Calu3 (cell line): Measurements from ENCODE around the gene EPHA8. TPM values are rescaled to one million over a fixed set of nuclear protein-coding genes. Genes with fewer than 3 reads are reported as not detected.

ENCODE experiments used
- BruUV-seq: library from RNA; stranded (reverse); fragments of 400-500 nt; replicated peaks from 2 replicates; lab custom pipeline; 2021; lab: Mats Ljungman, UMichigan
- CTCF ChIA-PET: fragments of 300-600 bp; sonication (Branson Sonifier 250); formaldehyde crosslinking; loops from one replicate; lab custom pipeline; 2022; ENCODE audit warnings: antibody characterized with exemption; lab: Charles Lee
- DNase-seq: peaks from one replicate; pipeline ENCODE4 v3.0.0; 2022
- H3K27ac Mint-ChIP-seq: one replicate; pipeline ENCODE4 v1.8.0; 2022; ENCODE audit warnings: mixed read lengths; ENCODE audit not compliant: unreplicated experiment
- H3K27me3 Mint-ChIP-seq: one replicate; pipeline ENCODE4 v1.8.0; 2022; ENCODE audit warnings: mixed read lengths; ENCODE audit not compliant: unreplicated experiment
- H3K36me3 Mint-ChIP-seq: one replicate; pipeline ENCODE4 v1.8.0; 2022; ENCODE audit warnings: mild to moderate bottlenecking, moderate library complexity, mixed read lengths; ENCODE audit not compliant: insufficient read depth, unreplicated experiment
- H3K4me1 Mint-ChIP-seq: one replicate; pipeline ENCODE4 v1.8.0; 2022; ENCODE audit warnings: mild to moderate bottlenecking, low read depth, mixed read lengths; ENCODE audit not compliant: unreplicated experiment
- H3K4me3 Mint-ChIP-seq: one replicate; pipeline ENCODE4 v1.8.0; 2022; ENCODE audit warnings: mild to moderate bottlenecking, low read depth, moderate library complexity, mixed read lengths; ENCODE audit not compliant: unreplicated experiment
- H3K9me3 Mint-ChIP-seq: one replicate; pipeline ENCODE4 v1.8.0; 2022; ENCODE audit warnings: low read depth, mixed read lengths; ENCODE audit not compliant: unreplicated experiment
- CTCF ChIP-seq: fragments of 200-600 bp; IDR thresholded peaks from one replicate; pipeline ENCODE4 v1.8.0; 2022; ENCODE audit warnings: antibody characterized with exemption; ENCODE audit not compliant: unreplicated experiment
- intact Hi-C: fragments of 100-400 bp; cut with micrococcal nuclease; formaldehyde crosslinking; loops from one replicate; pipeline ENCODE4 v1.10.0; 2022; ENCODE audit not compliant: unreplicated experiment
- total RNA-seq: library from RNA; stranded (reverse); gene quantifications from 2 replicates; pipeline ENCODE4 v1.2.3, GENCODE V29; 2022

EPHA8 gene
- total RNA-seq, 1 experiment from 2014 or later: not detected

- Mint-ChIP-seq H3K27me3 (no peaks in the 10 kb centered on the region), H3K4me3 (no peak overlapping the region), H3K4me1 (no peaks in the 10 kb centered on the region), H3K27ac (no peak overlapping the region), H3K36me3 (peaks cover 6% of the 10 kb centered on the region), H3K9me3 (no peaks in the 10 kb centered on the region)
- BruUV-seq: no TSS peak
- intact Hi-C loops: no loop called here
- no peak for TF ChIP-seq CTCF
- CTCF ChIA-PET: interaction anchor here (1.4 kb wide), 1 partner anchor 22 kb away, joined by 3 read pairs; no protein-coding TSS in a partner anchor
- DNase-seq: no peak
Observed at GRCh38 chr1:22520871-22521270, 42.4 kb upstream of the EPHA8 start.

- Mint-ChIP-seq H3K36me3 (peaks cover 6% of the 10 kb centered on the region), H3K4me3 (no peak overlapping the region)
Observed at GRCh38 chr1:22521692-22522091, 41.6 kb upstream of the EPHA8 start.

GRCh38 chr1:22522221-22522743, 41.0 kb upstream of the EPHA8 start:
- no TSS peak for BruUV-seq
- DNase-seq: no peak
- no peaks in the 10 kb centered on the region for H3K27me3 Mint-ChIP-seq
- intact Hi-C loops: no loop called here
- no peak overlapping the region for H3K4me3 Mint-ChIP-seq
- no peak for TF ChIP-seq CTCF
- H3K27ac Mint-ChIP-seq: no peak overlapping the region
- H3K9me3 Mint-ChIP-seq: no peaks in the 10 kb centered on the region
- H3K4me1 Mint-ChIP-seq: no peaks in the 10 kb centered on the region
- CTCF ChIA-PET: interaction anchor here (1.4 kb wide), 1 partner anchor 23 kb away, joined by 3 read pairs; no protein-coding TSS in a partner anchor
- H3K36me3 Mint-ChIP-seq: peaks cover 6% of the 10 kb centered on the region

More at GRCh38 chr1:22521692-22522091, 41.6 kb upstream of the EPHA8 start:
- no peaks in the 10 kb centered on the region for H3K4me1 Mint-ChIP-seq
- intact Hi-C loops: no loop called here
- DNase-seq: no peak
- no peaks in the 10 kb centered on the region for H3K9me3 Mint-ChIP-seq
- no peak overlapping the region for H3K27ac Mint-ChIP-seq
- CTCF ChIA-PET: interaction anchor here (1.4 kb wide), 1 partner anchor 22 kb away, joined by 3 read pairs; no protein-coding TSS in a partner anchor
- H3K27me3 Mint-ChIP-seq: no peaks in the 10 kb centered on the region
- no TSS peak for BruUV-seq
- TF ChIP-seq CTCF: no peak

GRCh38 chr1:22524481-22524880, 38.8 kb upstream of the EPHA8 start:
- no peak for TF ChIP-seq CTCF
- no peak for DNase-seq
- no peaks in the 10 kb centered on the region for H3K4me1 Mint-ChIP-seq
- CTCF ChIA-PET: no interaction called here
- intact Hi-C loops: no loop called here
- H3K36me3 Mint-ChIP-seq: peaks cover 6% of the 10 kb centered on the region
- BruUV-seq: no TSS peak
- H3K9me3 Mint-ChIP-seq: no peaks in the 10 kb centered on the region
- no peaks in the 10 kb centered on the region for H3K27me3 Mint-ChIP-seq
- H3K27ac Mint-ChIP-seq: no peak overlapping the region
- no peak overlapping the region for H3K4me3 Mint-ChIP-seq
